ENCODE data around the gene SLC52A3.

SLC52A3 gene

DNA sequence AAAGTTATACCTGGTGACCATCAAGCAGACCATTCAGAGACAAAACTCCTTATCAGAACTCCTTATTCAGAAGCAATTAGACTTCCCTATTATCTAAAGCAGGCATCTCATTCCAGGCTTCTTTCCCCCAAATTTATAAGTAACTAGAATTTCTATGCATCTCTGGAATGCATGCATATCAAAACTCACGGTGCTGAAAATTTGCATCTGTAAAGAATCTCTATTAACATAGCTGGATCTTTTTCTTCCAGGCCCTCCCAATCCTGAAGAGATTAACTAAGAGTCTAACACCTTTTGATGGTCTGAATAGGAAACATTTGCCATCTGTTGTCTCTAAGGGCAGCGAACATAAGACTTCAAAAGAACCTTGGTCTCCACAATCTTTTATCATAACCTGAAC is 22.8 kb upstream of the SLC52A3 start:
- H4K20me1 ChIP-seq (ENCODE audit: insufficient read depth, low read length) = no peaks in the 10 kb centered on the region
- H3K36me3 ChIP-seq (ENCODE audit: insufficient read depth, low read length) = no peaks in the 10 kb centered on the region
- no peak overlapping the region for H3K4me2 ChIP-seq (ENCODE audit: low read length)
- H3K79me2 ChIP-seq (ENCODE audit: insufficient read depth, low read length) = no peaks in the 10 kb centered on the region
- no peak for TF ChIP-seq CTCF (IDR thresholded peaks at IDR 0.05; ENCODE audit: low read length)
- TF ChIP-seq EZH2 (IDR thresholded peaks at IDR 0.05; ENCODE audit: borderline replicate concordance, low read length) = no peak
- no peaks in the 10 kb centered on the region for H3K4me1 ChIP-seq (ENCODE audit: insufficient read depth, low read length, severe bottlenecking)
- no peaks in the 10 kb centered on the region for H3F3A ChIP-seq (ENCODE audit: insufficient read depth, low read length)
- no peaks in the 10 kb centered on the region for H3K9me3 ChIP-seq (ENCODE audit: low read length)
- H3K9ac ChIP-seq (ENCODE audit: low read length) = no peak overlapping the region
- H3K4me3 ChIP-seq (ENCODE audit: low read depth, low read length, poor library complexity, severe bottlenecking) = no peak overlapping the region
- H3K27me3 ChIP-seq (ENCODE audit: insufficient read depth, low read length) = no peaks in the 10 kb centered on the region
- no peaks in the 10 kb centered on the region for H3K9me2 ChIP-seq (ENCODE audit: low read depth, low read length)
- no peak overlapping the region for H2AFZ ChIP-seq (ENCODE audit: low read length)
- no peak overlapping the region for H3K27ac ChIP-seq (ENCODE audit: low read depth, low read length, poor library complexity, severe bottlenecking)

- Histone ChIP-seq H3K27me3 (ENCODE audit: insufficient read depth, low read length) (no peaks in the 10 kb centered on the region), H3K4me2 (ENCODE audit: low read length) (no peak overlapping the region), H2AFZ (ENCODE audit: low read length) (no peak overlapping the region), H3K9ac (ENCODE audit: low read length) (no peak overlapping the region), H3K79me2 (ENCODE audit: insufficient read depth, low read length) (no peaks in the 10 kb centered on the region), H3K9me2 (ENCODE audit: low read depth, low read length) (no peaks in the 10 kb centered on the region), H3F3A (ENCODE audit: insufficient read depth, low read length) (no peaks in the 10 kb centered on the region), H3K9me3 (ENCODE audit: low read length) (no peaks in the 10 kb centered on the region), H3K4me3 (ENCODE audit: low read depth, low read length, poor library complexity, severe bottlenecking) (no peak overlapping the region), H4K20me1 (ENCODE audit: insufficient read depth, low read length) (no peaks in the 10 kb centered on the region), H3K27ac (ENCODE audit: low read depth, low read length, poor library complexity, severe bottlenecking) (no peak overlapping the region), H3K36me3 (ENCODE audit: insufficient read depth, low read length) (no peaks in the 10 kb centered on the region), H3K4me1 (ENCODE audit: insufficient read depth, low read length, severe bottlenecking) (no peaks in the 10 kb centered on the region)
- TF ChIP-seq CTCF (IDR thresholded peaks at IDR 0.05; ENCODE audit: low read length) (no peak), EZH2 (IDR thresholded peaks at IDR 0.05; ENCODE audit: borderline replicate concordance, low read length) (no peak)
Observed at GRCh38 chr20:787825-788224, 19.5 kb upstream of the SLC52A3 start.

GRCh38 chr20:779771-780170 is 11.5 kb upstream of the SLC52A3 start:
- no peak overlapping the region for H3K4me3 ChIP-seq (ENCODE audit: low read depth, low read length, poor library complexity, severe bottlenecking)
- H3K4me2 ChIP-seq (ENCODE audit: low read length) = no peak overlapping the region
- H3K9ac ChIP-seq (ENCODE audit: low read length) = no peak overlapping the region
- H3K9me3 ChIP-seq (ENCODE audit: low read length) = no peaks in the 10 kb centered on the region
- H3F3A ChIP-seq (ENCODE audit: insufficient read depth, low read length) = no peaks in the 10 kb centered on the region
- no peaks in the 10 kb centered on the region for H3K4me1 ChIP-seq (ENCODE audit: insufficient read depth, low read length, severe bottlenecking)
- no peak for TF ChIP-seq EZH2 (IDR thresholded peaks at IDR 0.05; ENCODE audit: borderline replicate concordance, low read length)
- TF ChIP-seq CTCF (IDR thresholded peaks at IDR 0.05; ENCODE audit: low read length) = no peak
- no peak overlapping the region for H2AFZ ChIP-seq (ENCODE audit: low read length)
- no peak overlapping the region for H3K27ac ChIP-seq (ENCODE audit: low read depth, low read length, poor library complexity, severe bottlenecking)
- H3K79me2 ChIP-seq (ENCODE audit: insufficient read depth, low read length) = no peaks in the 10 kb centered on the region
- H3K36me3 ChIP-seq (ENCODE audit: insufficient read depth, low read length) = no peaks in the 10 kb centered on the region
- no peaks in the 10 kb centered on the region for H4K20me1 ChIP-seq (ENCODE audit: insufficient read depth, low read length)
- H3K9me2 ChIP-seq (ENCODE audit: low read depth, low read length) = no peaks in the 10 kb centered on the region
- H3K27me3 ChIP-seq (ENCODE audit: insufficient read depth, low read length) = 0 out of 2 replicates have a peak, but pooled peaks cover 3% of the 10 kb centered on the region
